ENCODE measurements around the gene FBXW2.

- TF ChIP-seq CTCF (conservative IDR thresholded peaks at IDR 0.05; ENCODE audit: low read length) (no peak), EZH2phosphoT487 (IDR thresholded peaks at IDR 0.05; ENCODE audit: borderline replicate concordance) (no peak)
These were observed 12.0 kb downstream of the FBXW2 start for GRCh38 chr9:120781236-120781635.

Measured in Loucy (cell line).